Naive B cell (primary cell): ENCODE measurements around the gene TBC1D22A. TPM values are rescaled to one million over a fixed set of nuclear protein-coding genes. Genes with fewer than 3 reads are reported as not detected.
A peak's percentile ranks its signal among the peaks of the same experiment; 100 is the strongest.

Experiments
- ATAC-seq, 2 donors: fragments of 150-1000 bp; cut with Tn5 transposase; 2 replicates each; pipeline ENCODE4 v1.10.0; 2021; ENCODE audit warnings: low read depth in 2 of 2, mild to moderate bottlenecking in 2 of 2, moderate library complexity in 2 of 2
- DNase-seq: peaks from one replicate; pipeline ENCODE4 v3.0.0; 2022
- H3K27ac Mint-ChIP-seq, 6 donors: one replicate each; pipeline ENCODE4 v1.8.0; 2020 to 2022; ENCODE audit warnings: mild to moderate bottlenecking in 6 of 6, mixed read lengths in 6 of 6, moderate library complexity in 5 of 6, inconsistent platforms in 2 of 6
- H3K27me3 Mint-ChIP-seq, 3 donors: one replicate each; pipeline ENCODE4 v1.8.0; 2021 to 2022; ENCODE audit warnings: mixed read lengths in 3 of 3, mild to moderate bottlenecking in 1 of 3
- H3K36me3 Mint-ChIP-seq, 2 donors: one replicate each; pipeline ENCODE4 v1.8.0; 2020 to 2022; ENCODE audit warnings: mixed read lengths in 2 of 2, inconsistent platforms in 1 of 2, mild to moderate bottlenecking in 1 of 2
- H3K4me1 Mint-ChIP-seq, 3 donors: one replicate each; pipeline ENCODE4 v1.8.0; 2020 to 2022; ENCODE audit warnings: mixed read lengths in 3 of 3, inconsistent platforms in 1 of 3, mild to moderate bottlenecking in 1 of 3, moderate library complexity in 1 of 3
- H3K4me3 Mint-ChIP-seq, 8 donors: one replicate each; pipeline ENCODE4 v1.8.0; 2020 to 2022; ENCODE audit warnings: mild to moderate bottlenecking in 8 of 8, mixed read lengths in 8 of 8, moderate library complexity in 8 of 8, inconsistent platforms in 2 of 8
- H3K9me3 Mint-ChIP-seq, 7 donors: one replicate each; pipeline ENCODE4 v1.8.0; 2020 to 2022; ENCODE audit warnings: mixed read lengths in 7 of 7, mild to moderate bottlenecking in 5 of 7, inconsistent platforms in 2 of 7, moderate library complexity in 1 of 7
- polyA plus RNA-seq, 6 donors: library from polyadenylated mRNA; unstranded; fragments of 300-500 nt; fragmentation: Illumina TruSeq; gene quantifications; one replicate each; pipeline ENCODE4 v1.2.3, GENCODE V29; 2021; ENCODE audit warnings: low read depth in 6 of 6

The TBC1D22A gene
- polyA plus RNA-seq, 6 donors from 2014 or later = 47.2 to 74.5 (median 62.6) TPM

- H3K36me3 Mint-ChIP-seq = peaks cover 4 to 18% of the 10 kb centered on the region in 2 donors
- H3K27ac Mint-ChIP-seq = peak overlapping the region in 1 of 6 donors; percentile 67
- H3K9me3 Mint-ChIP-seq = no peaks in the 10 kb centered on the region
- DNase-seq (no peak), ATAC-seq (no peak)
- H3K27me3 Mint-ChIP-seq = no peaks in the 10 kb centered on the region
- peaks cover 17 to 32% (median 31%) of the 10 kb centered on the region in 3 donors for H3K4me1 Mint-ChIP-seq
- H3K4me3 Mint-ChIP-seq = no peak overlapping the region
These were observed 274.6 kb downstream of the TBC1D22A start for GRCh38 chr22:47036936-47037485.

- no peak overlapping the region for H3K4me3 Mint-ChIP-seq
- ATAC-seq = no peak
- peak overlapping the region in 1 of 6 donors; percentile 68 for H3K27ac Mint-ChIP-seq
- H3K9me3 Mint-ChIP-seq = no peaks in the 10 kb centered on the region
- DNase-seq = no peak
- peaks cover 4 to 18% of the 10 kb centered on the region in 2 donors for H3K36me3 Mint-ChIP-seq
- peaks cover 27 to 41% (median 40%) of the 10 kb centered on the region in 3 donors for H3K4me1 Mint-ChIP-seq
- no peaks in the 10 kb centered on the region for H3K27me3 Mint-ChIP-seq
These were observed 275.9 kb downstream of the TBC1D22A start for GRCh38 chr22:47038206-47038835.

- peak overlapping the region in 1 of 8 donors; percentile 12 for H3K4me3 Mint-ChIP-seq
- peaks cover 37 to 51% (median 47%) of the 10 kb centered on the region in 3 donors for H3K4me1 Mint-ChIP-seq
- peak overlapping the region in 3 of 6 donors; percentile 16 to 74 (median 70) for H3K27ac Mint-ChIP-seq
- DNase-seq (no peak), ATAC-seq (no peak)
- H3K36me3 Mint-ChIP-seq = peaks cover 1 to 18% of the 10 kb centered on the region in 2 donors
- H3K27me3 Mint-ChIP-seq = no peaks in the 10 kb centered on the region
- H3K9me3 Mint-ChIP-seq = no peaks in the 10 kb centered on the region
These were observed 276.9 kb downstream of the TBC1D22A start for GRCh38 chr22:47039356-47039755.

- Mint-ChIP-seq H3K4me1 (peaks cover 42 to 63% (median 49%) of the 10 kb centered on the region in 3 donors), H3K9me3 (no peaks in the 10 kb centered on the region), H3K27ac (peak overlapping the region in 2 of 6 donors; percentile 47 to 50), H3K27me3 (no peaks in the 10 kb centered on the region), H3K4me3 (no peak overlapping the region), H3K36me3 (peaks cover 0 to 18% of the 10 kb centered on the region in 2 donors)
- ATAC-seq = no peak
- no peak for DNase-seq
These were observed 278.2 kb downstream of the TBC1D22A start for GRCh38 chr22:47040486-47041270.

GRCh38 chr22:47041271-47042115 lies 279.0 kb downstream of the TBC1D22A start:
- ATAC-seq = no peak
- no peak for DNase-seq
- Mint-ChIP-seq H3K36me3 (peaks cover 0 to 18% of the 10 kb centered on the region in 2 donors), H3K27ac (peak overlapping the region in 1 of 6 donors; percentile 86), H3K27me3 (no peaks in the 10 kb centered on the region), H3K9me3 (no peaks in the 10 kb centered on the region), H3K4me1 (peaks cover 46 to 71% (median 49%) of the 10 kb centered on the region in 3 donors), H3K4me3 (no peak overlapping the region)

GRCh38 chr22:47042116-47042825 lies 279.8 kb downstream of the TBC1D22A start:
- peak overlapping the region in 2 of 6 donors; percentile 75 to 86 for H3K27ac Mint-ChIP-seq
- H3K36me3 Mint-ChIP-seq = peaks cover 0 to 18% of the 10 kb centered on the region in 2 donors
- ATAC-seq = no peak
- no peak for DNase-seq
- no peaks in the 10 kb centered on the region for H3K27me3 Mint-ChIP-seq
- H3K4me1 Mint-ChIP-seq = peaks cover 50 to 79% (median 52%) of the 10 kb centered on the region in 3 donors
- H3K9me3 Mint-ChIP-seq = no peaks in the 10 kb centered on the region
- H3K4me3 Mint-ChIP-seq = no peak overlapping the region

GRCh38 chr22:47042861-47043496 lies 280.5 kb downstream of the TBC1D22A start:
- Mint-ChIP-seq H3K9me3 (no peaks in the 10 kb centered on the region), H3K27me3 (no peaks in the 10 kb centered on the region), H3K4me1 (peaks cover 51 to 83% (median 58%) of the 10 kb centered on the region in 3 donors), H3K36me3 (peaks cover 0 to 16% of the 10 kb centered on the region in 2 donors), H3K4me3 (no peak overlapping the region), H3K27ac (peak overlapping the region in 4 of 6 donors; percentile 62 to 97 (median 70))
- ATAC-seq (no peak), DNase-seq (no peak)

- H3K4me1 Mint-ChIP-seq = peaks cover 50 to 84% (median 62%) of the 10 kb centered on the region in 3 donors
- DNase-seq (no peak), ATAC-seq (peak in 1 of 2 donors; percentile 35)
- peaks cover 0 to 12% of the 10 kb centered on the region in 2 donors for H3K36me3 Mint-ChIP-seq
- H3K4me3 Mint-ChIP-seq = no peak overlapping the region
- H3K27ac Mint-ChIP-seq = peak overlapping the region in 5 of 6 donors; percentile 56 to 97 (median 67)
- no peaks in the 10 kb centered on the region for H3K9me3 Mint-ChIP-seq
- no peaks in the 10 kb centered on the region for H3K27me3 Mint-ChIP-seq
These were observed 281.6 kb downstream of the TBC1D22A start for GRCh38 chr22:47043835-47044721.

- Mint-ChIP-seq H3K27me3 (no peaks in the 10 kb centered on the region), H3K4me3 (peak overlapping the region in 1 of 8 donors; percentile 52), H3K27ac (peak overlapping the region in 4 of 6 donors; percentile 6 to 97 (median 39)), H3K36me3 (peaks cover 0 to 4% of the 10 kb centered on the region in 2 donors), H3K9me3 (no peaks in the 10 kb centered on the region), H3K4me1 (peaks cover 43 to 84% (median 61%) of the 10 kb centered on the region in 3 donors)
- ATAC-seq = no peak
- DNase-seq = no peak
These were observed 282.5 kb downstream of the TBC1D22A start for GRCh38 chr22:47044722-47045535.

GRCh38 chr22:47045691-47046410 lies 283.4 kb downstream of the TBC1D22A start:
- Mint-ChIP-seq H3K27ac (peak overlapping the region in 1 of 6 donors; percentile 47), H3K4me3 (no peak overlapping the region), H3K9me3 (no peaks in the 10 kb centered on the region), H3K4me1 (peaks cover 37 to 78% (median 55%) of the 10 kb centered on the region in 3 donors), H3K36me3 (no peaks in the 10 kb centered on the region), H3K27me3 (no peaks in the 10 kb centered on the region)
- ATAC-seq = no peak
- DNase-seq = no peak
